MM.1S (cell line): Measurements from ENCODE around the gene SUSD2.

Experiments
- CTCF ChIP-seq: fragments of 300-600 bp; sonication (generic); IDR thresholded peaks from 2 replicates; pipeline ENCODE4 v1.5.1; 2016; ENCODE audit warnings: antibody characterized with exemption, low read length, mixed read lengths
- EZH2 ChIP-seq: fragments of 300-600 bp; sonication (generic); optimal IDR thresholded peaks from 2 replicates; pipeline ENCODE3; 2017; ENCODE audit warnings: low read depth, mild to moderate bottlenecking, antibody characterized with exemption, low read length, mixed read lengths
- EZH2phosphoT487 ChIP-seq: fragments of 300-600 bp; sonication (generic); IDR thresholded peaks from 2 replicates; pipeline ENCODE4 v1.6.1; 2018; ENCODE audit warnings: antibody characterized with exemption, low read length

GRCh38 chr22:24165673-24166072 is 15.6 kb upstream of the SUSD2 start:
- TF ChIP-seq CTCF (no peak), EZH2 (no peak), EZH2phosphoT487 (no peak)
